WTC11 (cell line): ENCODE results near the gene HOXC5.

Experiments
- JUN ChIP-seq: sonication (generic); formaldehyde crosslinking; IDR thresholded peaks from 2 replicates; pipeline ENCODE4 v1.8.0; 2023; ENCODE audit warnings: mild to moderate bottlenecking, missing genetic modification reagents
- TF ChIP-seq, protein P1 (sequence below): sonication (generic); formaldehyde crosslinking; IDR thresholded peaks from 2 replicates; pipeline ENCODE4 v1.8.0; 2022; ENCODE audit warnings: mild to moderate bottlenecking, missing genetic modification reagents

DNA sequence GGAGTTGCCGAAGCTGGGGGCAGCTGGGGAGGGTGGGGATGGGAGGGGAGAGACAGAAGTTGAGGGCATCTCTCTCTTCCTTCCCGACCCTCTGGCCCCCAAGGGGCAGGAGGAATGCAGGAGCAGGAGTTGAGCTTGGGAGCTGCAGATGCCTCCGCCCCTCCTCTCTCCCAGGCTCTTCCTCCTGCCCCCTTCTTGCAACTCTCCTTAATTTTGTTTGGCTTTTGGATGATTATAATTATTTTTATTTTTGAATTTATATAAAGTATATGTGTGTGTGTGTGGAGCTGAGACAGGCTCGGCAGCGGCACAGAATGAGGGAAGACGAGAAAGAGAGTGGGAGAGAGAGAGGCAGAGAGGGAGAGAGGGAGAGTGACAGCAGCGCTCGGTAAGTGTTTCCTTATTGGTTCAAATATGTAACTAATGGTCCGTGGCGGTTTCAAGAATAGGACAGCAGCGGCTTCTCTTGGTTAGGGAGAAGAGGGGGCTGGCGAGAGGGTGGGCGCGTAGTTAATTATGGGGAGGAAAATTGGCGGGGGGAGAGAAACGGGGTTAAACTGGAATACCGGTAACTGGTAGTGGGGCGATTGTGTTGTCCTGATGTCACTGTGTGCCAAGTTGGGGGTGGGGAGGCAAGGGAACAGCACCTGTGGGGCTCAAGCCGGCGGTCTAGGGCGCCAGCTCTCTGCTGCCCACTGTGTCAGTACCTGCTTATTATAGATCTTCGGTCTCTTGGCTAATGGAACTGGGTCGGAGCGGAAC lies 15.6 kb upstream of the HOXC5 start:
- TF ChIP-seq, protein P1, sequence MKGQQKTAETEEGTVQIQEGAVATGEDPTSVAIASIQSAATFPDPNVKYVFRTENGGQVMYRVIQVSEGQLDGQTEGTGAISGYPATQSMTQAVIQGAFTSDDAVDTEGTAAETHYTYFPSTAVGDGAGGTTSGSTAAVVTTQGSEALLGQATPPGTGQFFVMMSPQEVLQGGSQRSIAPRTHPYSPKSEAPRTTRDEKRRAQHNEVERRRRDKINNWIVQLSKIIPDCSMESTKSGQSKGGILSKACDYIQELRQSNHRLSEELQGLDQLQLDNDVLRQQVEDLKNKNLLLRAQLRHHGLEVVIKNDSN (CRISPR knock-in tag): no peak
- no peak for TF ChIP-seq JUN
